CD14-positive monocyte (primary cell): ENCODE results near the gene SLC30A9. TPM values are rescaled to one million over a fixed set of nuclear protein-coding genes. Genes with fewer than 3 reads are reported as not detected.

ENCODE experiments used
- DNase-seq, 3 donors: peaks; one replicate each; pipeline ENCODE4 v3.0.0-alpha.2; 2011 to 2022
- H2AFZ ChIP-seq: 2 replicates; pipeline ENCODE4 v1.6.0; 2012; ENCODE audit warnings: mild to moderate bottlenecking, low read depth, low read length, inconsistent platforms; ENCODE audit not compliant: insufficient read depth, poor library complexity, severe bottlenecking
- H3K27ac ChIP-seq, 2 donors: 1 replicate in 1 of 2; 2 replicates in 1 of 2; pipeline ENCODE4 v1.5.1; 2012 to 2013; ENCODE audit warnings: low read length in 2 of 2, control low read depth in 1 of 2, inconsistent platforms in 1 of 2, low read depth in 1 of 2, mild to moderate bottlenecking in 1 of 2
- H3K27me3 ChIP-seq, 2 donors: one replicate each; pipeline versions ENCODE4 v1.6.0 to v1.6.1; 2011 to 2013; ENCODE audit warnings: low read length in 2 of 2; ENCODE audit not compliant: control insufficient read depth in 2 of 2, insufficient read depth in 2 of 2
- H3K36me3 ChIP-seq, 2 donors: replicated peaks in 1 of 2; 1 replicate in 1 of 2; 2 replicates in 1 of 2; pipeline versions ENCODE4 v1.5.1 to v1.6.1; 2012 to 2013; ENCODE audit warnings: low read length in 2 of 2, control low read depth in 1 of 2, inconsistent platforms in 1 of 2, mild to moderate bottlenecking in 1 of 2; ENCODE audit not compliant: insufficient read depth in 2 of 2, control insufficient read depth in 1 of 2
- H3K4me1 ChIP-seq, 2 donors: 1 replicate in 1 of 2; 2 replicates in 1 of 2; pipeline versions ENCODE4 v1.5.1 to v1.6.1; 2012 to 2013; ENCODE audit warnings: low read length in 2 of 2, control low read depth in 1 of 2, inconsistent platforms in 1 of 2, mild to moderate bottlenecking in 1 of 2, moderate library complexity in 1 of 2; ENCODE audit not compliant: insufficient read depth in 2 of 2, control insufficient read depth in 1 of 2
- H3K4me2 ChIP-seq: replicated peaks from 2 replicates; pipeline ENCODE3; 2012; ENCODE audit warnings: low read length, moderate library complexity, mild to moderate bottlenecking; ENCODE audit not compliant: poor library complexity, severe bottlenecking; ENCODE audit errors: extremely low read depth
- H3K4me3 ChIP-seq, 3 experiments: fragments of 200-600 bp in 1 of 3; sonication (generic) in 1 of 3; replicated peaks in 1 of 3; 1 replicate in 2 of 3; 2 replicates in 1 of 3; pipeline ENCODE4 v1.5.1; 2011 to 2013; ENCODE audit warnings: low read length in 3 of 3, mild to moderate bottlenecking in 3 of 3, control low read depth in 2 of 3, low read depth in 2 of 3, inconsistent platforms in 1 of 3, moderate library complexity in 1 of 3
- H3K79me2 ChIP-seq: 2 replicates; pipeline ENCODE4 v1.6.0; 2012; ENCODE audit warnings: mild to moderate bottlenecking, control low read depth, inconsistent platforms, low read length, moderate library complexity; ENCODE audit not compliant: insufficient read depth
- H3K9ac ChIP-seq: 2 replicates; pipeline ENCODE4 v1.6.0; 2017; ENCODE audit warnings: low read length, mild to moderate bottlenecking; ENCODE audit not compliant: insufficient read depth, poor library complexity, severe bottlenecking
- H3K9me3 ChIP-seq, 2 donors: replicated peaks in 1 of 2; 1 replicate in 1 of 2; 2 replicates in 1 of 2; pipeline versions ENCODE4 v1.5.1 to v1.6.1; 2012 to 2013; ENCODE audit warnings: low read length in 2 of 2, control low read depth in 1 of 2; ENCODE audit not compliant: control insufficient read depth in 1 of 2, insufficient read depth in 1 of 2
- H4K20me1 ChIP-seq: 2 replicates; pipeline ENCODE4 v1.6.0; 2012; ENCODE audit warnings: mild to moderate bottlenecking, low read length, control low read depth, moderate library complexity; ENCODE audit not compliant: insufficient read depth
- H3K27ac Mint-ChIP-seq, 7 donors: one replicate each; pipeline ENCODE4 v1.8.0; 2020; ENCODE audit warnings: mild to moderate bottlenecking in 7 of 7, mixed read lengths in 7 of 7, moderate library complexity in 6 of 7, inconsistent platforms in 2 of 7
- H3K27me3 Mint-ChIP-seq, 3 donors: one replicate each; pipeline ENCODE4 v1.8.0; 2021 to 2022; ENCODE audit warnings: low read depth in 3 of 3, mild to moderate bottlenecking in 3 of 3, mixed read lengths in 3 of 3, moderate library complexity in 3 of 3, inconsistent platforms in 1 of 3
- H3K36me3 Mint-ChIP-seq, 2 donors: one replicate each; pipeline ENCODE4 v1.8.0; 2020; ENCODE audit warnings: mixed read lengths in 2 of 2, inconsistent platforms in 1 of 2, mild to moderate bottlenecking in 1 of 2
- H3K4me1 Mint-ChIP-seq: one replicate; pipeline ENCODE4 v1.8.0; 2020; ENCODE audit warnings: mild to moderate bottlenecking, mixed read lengths
- H3K4me3 Mint-ChIP-seq, 2 donors: one replicate each; pipeline ENCODE4 v1.8.0; 2020; ENCODE audit warnings: mild to moderate bottlenecking in 2 of 2, mixed read lengths in 2 of 2, moderate library complexity in 1 of 2
- H3K9me3 Mint-ChIP-seq, 7 donors: one replicate each; pipeline ENCODE4 v1.8.0; 2020 to 2022; ENCODE audit warnings: mixed read lengths in 7 of 7, mild to moderate bottlenecking in 6 of 7, moderate library complexity in 6 of 7, inconsistent platforms in 2 of 7
- CTCF ChIP-seq: fragments of 200-600 bp; IDR thresholded peaks from one replicate; pipeline ENCODE4 v1.8.0; 2022; ENCODE audit warnings: antibody characterized with exemption, mild to moderate bottlenecking
- whole genome bisulfite sequencing: methylation state at CpG from one replicate; pipeline ENCODE4 v1.1.5; 2013; ENCODE audit warnings: missing lambda C conversion rate; ENCODE audit not compliant: insufficient coverage; 5-methylcytosine and 5-hydroxymethylcytosine counted together
- intact Hi-C, 2 donors: fragments of 100-400 bp; cut with micrococcal nuclease; formaldehyde crosslinking; loops; one replicate each; pipeline versions ENCODE4 v1.15.0 to v1.15.1; 2023
- polyA plus RNA-seq, 3 donors: library from polyadenylated mRNA; depleted of rRNA in 1 of 3; unstranded in 2 of 3; stranded (reverse) in 1 of 3; fragments of 300-500 nt in 2 of 3; fragments of >200 nt in 1 of 3; fragmentation: Illumina TruSeq in 2 of 3; gene quantifications; 1 replicate in 2 of 3; 2 replicates in 1 of 3; pipeline ENCODE4 v1.2.3, GENCODE V29; 2012 to 2021

Gene SLC30A9
- polyA plus RNA-seq, 3 donors: 11.6 to 47.2 (median 41.0) TPM

GRCh38 chr4:42104521-42104920, 114.2 kb downstream of the SLC30A9 start:
- DNase-seq: peak in 1 of 3 donors; percentile 11
- intact Hi-C loops: no loop called here
- H3K27ac Mint-ChIP-seq: no peak overlapping the region

GRCh38 chr4:42112846-42113245, 122.5 kb downstream of the SLC30A9 start:
- Histone ChIP-seq H3K27me3 (no peaks in the 10 kb centered on the region), H3K4me1 (no peaks in the 10 kb centered on the region), H3K36me3 (no peaks in the 10 kb centered on the region), H3K79me2 (no peaks in the 10 kb centered on the region), H3K9ac (no peak overlapping the region), H3K4me2 (no peak overlapping the region), H2AFZ (no peak overlapping the region), H3K4me3 (no peak overlapping the region), H3K9me3 (no peaks in the 10 kb centered on the region), H3K27ac (no peak overlapping the region), H4K20me1 (no peaks in the 10 kb centered on the region)
- Mint-ChIP-seq H3K4me1 (no peaks in the 10 kb centered on the region), H3K27ac (no peak overlapping the region), H3K9me3 (peaks cover 0 to 3% (median 0%) of the 10 kb centered on the region in 7 donors), H3K36me3 (no peaks in the 10 kb centered on the region), H3K27me3 (peaks cover 0 to 1% (median 0%) of the 10 kb centered on the region in 3 donors), H3K4me3 (no peak overlapping the region)
- WGBS: 100% methylated on average over 1 of the region's 3 CpGs
- intact Hi-C loops: no loop called here
- DNase-seq: no peak
- TF ChIP-seq CTCF: no peak

More at GRCh38 chr4:42104521-42104920, 114.2 kb downstream of the SLC30A9 start:
- Histone ChIP-seq H3K9me3 (no peaks in the 10 kb centered on the region), H3K4me1 (no peaks in the 10 kb centered on the region), H2AFZ (no peak overlapping the region), H3K4me2 (no peak overlapping the region), H3K27ac (no peak overlapping the region), H3K27me3 (no peaks in the 10 kb centered on the region), H3K79me2 (no peaks in the 10 kb centered on the region), H3K9ac (no peak overlapping the region), H3K36me3 (no peaks in the 10 kb centered on the region), H3K4me3 (no peak overlapping the region), H4K20me1 (no peaks in the 10 kb centered on the region)
- peaks cover 2% of the 10 kb centered on the region for H3K4me1 Mint-ChIP-seq
- no peak for TF ChIP-seq CTCF
- H3K9me3 Mint-ChIP-seq: peaks cover 0 to 3% (median 2%) of the 10 kb centered on the region in 7 donors
- no peaks in the 10 kb centered on the region for H3K36me3 Mint-ChIP-seq
- no peaks in the 10 kb centered on the region for H3K27me3 Mint-ChIP-seq
- WGBS: no CpG with 5 or more reads among the region's 2 CpGs
- no peak overlapping the region for H3K4me3 Mint-ChIP-seq
